ENCODE results near the gene GALR3. TPM values are rescaled to one million over a fixed set of nuclear protein-coding genes. Genes with fewer than 3 reads are reported as not detected.

The GALR3 gene
- total RNA-seq, 1 experiment from 2014 or later, result not detected

DNA sequence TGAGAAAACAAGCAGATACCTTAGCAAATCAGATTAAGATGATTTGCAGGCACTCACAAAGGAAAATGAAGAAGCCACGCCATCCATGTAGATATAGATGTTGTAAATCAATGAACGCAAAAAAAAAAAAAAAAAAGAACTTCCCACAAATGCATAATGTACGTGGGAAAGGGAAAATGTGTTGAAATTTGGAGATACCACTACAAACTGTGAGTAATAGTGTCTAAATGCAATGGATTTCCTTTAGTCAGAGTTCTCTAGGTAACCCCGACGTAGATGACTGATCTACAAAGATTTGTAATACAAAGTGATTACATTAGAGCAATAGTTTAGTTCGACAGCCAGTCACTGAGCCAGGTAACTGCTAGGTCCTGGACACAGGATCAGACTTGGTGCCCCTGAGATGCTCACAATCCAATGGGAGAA lies 21.7 kb downstream of the GALR3 start:
- CTCF ChIA-PET, result interaction anchor here (0.6 kb wide), 1 partner anchor 188 kb away, joined by 10 read pairs; no protein-coding TSS in a partner anchor
- no TSS peak for BruUV-seq (replicated peaks)
- no peaks in the 10 kb centered on the region for H3K9me3 ChIP-seq (ENCODE audit: control insufficient read depth, insufficient read depth, low read depth, low read length)
- DNase-seq (ENCODE audit: low read depth, low spot score), result no peak
- intact Hi-C loops (cut with micrococcal nuclease; ENCODE audit: unreplicated experiment) (no loop called here), in situ Hi-C loops (cut with HindIII; ENCODE audit: low pct_unique_long_range_greater_than_20kb, low sequenced_read_pairs) (no loop called here)
- H3K36me3 ChIP-seq (ENCODE audit: control insufficient read depth, insufficient read depth, low read length), result peaks cover 4% of the 10 kb centered on the region; the same call in 1 of the 2 replicates
- 0 out of 2 replicates have a peak, but pooled peaks cover 3% of the 10 kb centered on the region for H3K4me1 ChIP-seq (ENCODE audit: control insufficient read depth, insufficient read depth, low read length)
- H3K4me3 ChIP-seq (ENCODE audit: low read depth in 2 of 2, low read length in 2 of 2), result peak overlapping the region; percentile 65 to 86
- TF ChIP-seq SIN3A (IDR thresholded peaks at IDR 0.05; ENCODE audit: borderline replicate concordance, insufficient read depth, low read depth, low read length) (no peak), POLR2AphosphoS5 (IDR thresholded peaks at IDR 0.05; ENCODE audit: low read depth, low read length) (no peak)
- TF ChIP-seq, protein P1, sequence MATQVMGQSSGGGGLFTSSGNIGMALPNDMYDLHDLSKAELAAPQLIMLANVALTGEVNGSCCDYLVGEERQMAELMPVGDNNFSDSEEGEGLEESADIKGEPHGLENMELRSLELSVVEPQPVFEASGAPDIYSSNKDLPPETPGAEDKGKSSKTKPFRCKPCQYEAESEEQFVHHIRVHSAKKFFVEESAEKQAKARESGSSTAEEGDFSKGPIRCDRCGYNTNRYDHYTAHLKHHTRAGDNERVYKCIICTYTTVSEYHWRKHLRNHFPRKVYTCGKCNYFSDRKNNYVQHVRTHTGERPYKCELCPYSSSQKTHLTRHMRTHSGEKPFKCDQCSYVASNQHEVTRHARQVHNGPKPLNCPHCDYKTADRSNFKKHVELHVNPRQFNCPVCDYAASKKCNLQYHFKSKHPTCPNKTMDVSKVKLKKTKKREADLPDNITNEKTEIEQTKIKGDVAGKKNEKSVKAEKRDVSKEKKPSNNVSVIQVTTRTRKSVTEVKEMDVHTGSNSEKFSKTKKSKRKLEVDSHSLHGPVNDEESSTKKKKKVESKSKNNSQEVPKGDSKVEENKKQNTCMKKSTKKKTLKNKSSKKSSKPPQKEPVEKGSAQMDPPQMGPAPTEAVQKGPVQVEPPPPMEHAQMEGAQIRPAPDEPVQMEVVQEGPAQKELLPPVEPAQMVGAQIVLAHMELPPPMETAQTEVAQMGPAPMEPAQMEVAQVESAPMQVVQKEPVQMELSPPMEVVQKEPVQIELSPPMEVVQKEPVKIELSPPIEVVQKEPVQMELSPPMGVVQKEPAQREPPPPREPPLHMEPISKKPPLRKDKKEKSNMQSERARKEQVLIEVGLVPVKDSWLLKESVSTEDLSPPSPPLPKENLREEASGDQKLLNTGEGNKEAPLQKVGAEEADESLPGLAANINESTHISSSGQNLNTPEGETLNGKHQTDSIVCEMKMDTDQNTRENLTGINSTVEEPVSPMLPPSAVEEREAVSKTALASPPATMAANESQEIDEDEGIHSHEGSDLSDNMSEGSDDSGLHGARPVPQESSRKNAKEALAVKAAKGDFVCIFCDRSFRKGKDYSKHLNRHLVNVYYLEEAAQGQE (IDR thresholded peaks at IDR 0.05; ENCODE audit: insufficient read depth in 1 of 2, low read depth in 2 of 2, low read length in 1 of 2), result no peak
- TF ChIP-seq, protein P2, sequence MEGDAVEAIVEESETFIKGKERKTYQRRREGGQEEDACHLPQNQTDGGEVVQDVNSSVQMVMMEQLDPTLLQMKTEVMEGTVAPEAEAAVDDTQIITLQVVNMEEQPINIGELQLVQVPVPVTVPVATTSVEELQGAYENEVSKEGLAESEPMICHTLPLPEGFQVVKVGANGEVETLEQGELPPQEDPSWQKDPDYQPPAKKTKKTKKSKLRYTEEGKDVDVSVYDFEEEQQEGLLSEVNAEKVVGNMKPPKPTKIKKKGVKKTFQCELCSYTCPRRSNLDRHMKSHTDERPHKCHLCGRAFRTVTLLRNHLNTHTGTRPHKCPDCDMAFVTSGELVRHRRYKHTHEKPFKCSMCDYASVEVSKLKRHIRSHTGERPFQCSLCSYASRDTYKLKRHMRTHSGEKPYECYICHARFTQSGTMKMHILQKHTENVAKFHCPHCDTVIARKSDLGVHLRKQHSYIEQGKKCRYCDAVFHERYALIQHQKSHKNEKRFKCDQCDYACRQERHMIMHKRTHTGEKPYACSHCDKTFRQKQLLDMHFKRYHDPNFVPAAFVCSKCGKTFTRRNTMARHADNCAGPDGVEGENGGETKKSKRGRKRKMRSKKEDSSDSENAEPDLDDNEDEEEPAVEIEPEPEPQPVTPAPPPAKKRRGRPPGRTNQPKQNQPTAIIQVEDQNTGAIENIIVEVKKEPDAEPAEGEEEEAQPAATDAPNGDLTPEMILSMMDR (IDR thresholded peaks at IDR 0.05), result no peak
- H3K27ac ChIP-seq (ENCODE audit: low read length), result peak overlapping the region; percentile 89
- H3K27me3 ChIP-seq (ENCODE audit: control insufficient read depth, insufficient read depth, low read length), result no peaks in the 10 kb centered on the region
- POLR2A ChIA-PET, result interaction anchor here (0.7 kb wide), 1 partner anchor 159 kb away, joined by 3 read pairs; the partner anchor contains the start of gene NOL12
- ATAC-seq, result no peak

DNA sequence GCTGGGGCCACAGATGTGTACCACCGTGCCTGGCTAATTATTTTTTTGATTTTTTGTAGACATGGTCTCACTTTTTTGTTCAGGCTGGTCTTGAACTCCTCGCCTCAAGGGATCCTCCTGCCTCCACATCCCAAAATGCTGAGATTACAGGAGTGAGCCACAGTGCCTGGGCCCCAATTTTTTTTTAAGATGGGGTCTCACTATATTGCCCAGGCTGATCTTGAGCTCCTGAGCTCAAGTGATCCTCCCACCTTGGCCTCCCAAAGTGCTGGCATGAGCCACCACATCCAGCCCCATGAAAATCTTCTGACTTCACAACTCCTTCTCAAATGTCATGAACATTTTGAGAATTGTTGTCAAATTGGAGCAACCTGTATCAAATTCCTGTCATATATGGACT lies 23.3 kb downstream of the GALR3 start:
- CTCF ChIA-PET, result interaction anchor here (0.6 kb wide), 1 partner anchor 17 kb away, joined by 3 read pairs; no protein-coding TSS in a partner anchor
- intact Hi-C loops (cut with micrococcal nuclease; ENCODE audit: unreplicated experiment), result no loop called here
- in situ Hi-C loops (cut with HindIII; ENCODE audit: low pct_unique_long_range_greater_than_20kb, low sequenced_read_pairs), result no loop called here
- H3K36me3 ChIP-seq (ENCODE audit: control insufficient read depth, insufficient read depth, low read length), result peaks cover 10% of the 10 kb centered on the region
- H3K27me3 ChIP-seq (ENCODE audit: control insufficient read depth, insufficient read depth, low read length), result no peaks in the 10 kb centered on the region
- no peak overlapping the region for H3K4me3 ChIP-seq (ENCODE audit: low read depth in 2 of 2, low read length in 2 of 2)
- ATAC-seq, result no peak
- TF ChIP-seq, protein P1 (IDR thresholded peaks at IDR 0.05; ENCODE audit: insufficient read depth in 1 of 2, low read depth in 2 of 2, low read length in 1 of 2), result no peak
- no peak for TF ChIP-seq POLR2AphosphoS5 (IDR thresholded peaks at IDR 0.05; ENCODE audit: low read depth, low read length)
- DNase-seq (ENCODE audit: low read depth, low spot score), result no peak
- POLR2A ChIA-PET, result no interaction called here
- no peak overlapping the region for H3K27ac ChIP-seq (ENCODE audit: low read length)
- H3K4me1 ChIP-seq (ENCODE audit: control insufficient read depth, insufficient read depth, low read length), result 0 out of 2 replicates have a peak, but pooled peaks cover 3% of the 10 kb centered on the region
- H3K9me3 ChIP-seq (ENCODE audit: control insufficient read depth, insufficient read depth, low read depth, low read length), result no peaks in the 10 kb centered on the region
- BruUV-seq (replicated peaks), result no TSS peak

All from Panc1 (cell line).